ENCODE measurements around the gene MORN1.
"Not testable (repeated sequence)": the region's sequence is repeated elsewhere in the genome, so short reads cannot be mapped to it uniquely, and the experiment has no call there.

The MORN1 gene

DNA sequence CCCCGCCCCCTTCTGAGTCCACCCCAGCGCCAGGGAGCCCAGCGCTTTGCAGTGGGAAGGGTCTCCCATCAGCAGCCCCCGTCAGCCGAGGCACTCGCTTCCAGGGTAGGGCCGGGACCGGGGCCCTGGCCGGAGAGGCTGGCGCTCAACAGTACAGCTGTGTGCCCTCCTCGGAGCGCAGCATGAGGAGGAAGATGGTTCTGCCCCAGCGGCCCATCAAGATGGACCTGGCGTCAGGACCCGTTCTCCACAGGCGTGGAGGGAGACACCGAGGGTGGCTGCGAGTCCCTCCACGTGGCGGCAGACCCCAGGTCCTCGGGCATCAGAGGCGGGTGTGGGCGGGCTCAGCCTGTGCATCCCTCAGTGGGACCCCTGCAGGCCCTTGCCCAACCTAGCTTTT lies 54.3 kb downstream of the MORN1 start:
- no peak for DNase-seq (ENCODE audit: low read depth)

DNA sequence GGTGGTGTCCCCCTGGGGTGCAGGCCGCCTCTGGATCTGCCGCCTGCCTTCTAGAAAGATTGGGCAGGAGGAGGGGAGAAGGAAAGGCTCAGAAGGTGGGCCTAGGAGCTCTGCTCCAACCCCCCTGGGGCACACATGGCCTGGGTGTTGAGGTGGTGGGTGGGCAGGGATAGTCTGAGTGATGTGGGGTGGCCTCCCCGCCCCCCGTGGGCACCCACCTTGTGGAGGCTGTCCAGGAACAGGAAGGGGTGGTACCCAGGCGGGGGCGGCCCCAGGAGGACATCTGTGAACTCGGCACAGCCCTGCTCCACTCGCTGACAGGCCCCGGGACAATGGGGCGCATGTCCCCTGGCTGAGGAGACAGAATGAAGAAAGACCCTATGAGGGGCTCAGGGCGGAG lies 54.9 kb downstream of the MORN1 start:
- DNase-seq (ENCODE audit: low read depth), result no peak

DNA sequence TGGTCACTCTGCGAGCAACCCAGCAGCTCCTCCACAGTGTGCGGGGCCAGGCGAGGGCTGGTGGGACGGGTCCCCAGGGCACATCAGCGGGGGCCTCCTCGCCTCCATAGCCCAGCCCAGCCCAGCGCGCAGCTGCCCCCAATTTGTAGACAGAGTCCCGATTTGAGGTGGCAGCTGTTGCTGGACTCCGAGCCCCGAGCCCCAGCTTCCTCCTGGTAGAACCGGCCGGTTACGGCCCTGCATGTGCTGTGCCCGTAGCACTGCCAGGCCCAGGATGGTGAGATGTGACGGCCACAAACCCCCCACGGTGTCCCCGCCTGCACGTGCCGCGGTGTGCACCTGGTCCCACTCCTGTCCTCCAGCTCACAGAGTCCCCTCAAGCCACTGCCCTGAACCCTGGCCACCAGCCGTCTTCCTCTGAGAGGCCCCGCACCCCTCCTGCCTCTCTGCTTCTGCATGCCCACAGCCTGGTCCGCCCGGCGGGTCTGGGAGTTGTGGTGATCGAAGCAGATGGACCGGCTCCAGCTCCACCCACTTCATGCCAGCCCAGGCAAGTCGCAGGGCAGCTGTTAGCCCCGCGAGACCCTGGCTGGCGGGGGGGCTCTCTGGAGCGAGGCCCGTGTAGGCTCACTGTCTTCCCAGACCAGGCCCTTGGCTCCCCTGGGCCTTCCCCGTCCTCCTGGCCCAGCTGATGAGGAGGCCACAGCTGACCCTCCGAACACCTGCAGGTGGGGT lies 55.5 kb downstream of the MORN1 start:
- DNase-seq (ENCODE audit: low read depth), result no peak

DNA sequence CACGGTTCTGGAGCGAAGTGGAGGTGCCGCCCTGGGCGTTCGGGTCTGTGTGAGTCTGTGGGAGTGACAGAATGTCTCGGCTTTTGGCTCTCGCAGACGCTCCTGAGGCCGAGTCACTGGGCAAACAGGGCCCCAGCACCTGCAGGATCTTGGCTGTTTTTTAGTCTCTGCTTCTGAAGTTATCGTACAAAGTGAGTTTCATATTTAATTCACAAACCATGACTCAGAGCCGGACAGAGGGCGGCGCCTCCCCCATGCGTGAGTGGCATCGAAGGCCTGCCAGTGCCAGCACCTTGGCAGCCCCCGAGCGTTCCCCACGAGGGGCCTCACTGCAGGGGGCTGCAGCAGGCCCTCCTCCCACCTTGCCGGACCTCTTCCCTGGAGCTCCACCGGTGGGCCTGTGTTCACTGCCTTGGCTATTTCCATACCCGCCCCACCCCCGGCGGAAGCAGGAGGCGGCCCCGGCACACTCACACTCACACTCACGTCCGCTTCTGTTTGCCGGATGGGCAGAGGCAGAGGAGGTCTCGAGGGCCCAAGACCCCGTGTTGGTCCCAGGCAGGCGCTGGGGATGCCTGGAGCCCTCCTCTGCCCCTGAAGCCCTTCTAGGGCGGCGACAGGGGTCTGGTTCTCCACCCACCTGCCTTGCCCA lies 56.3 kb downstream of the MORN1 start:
- DNase-seq (ENCODE audit: low read depth), result no peak

DNA sequence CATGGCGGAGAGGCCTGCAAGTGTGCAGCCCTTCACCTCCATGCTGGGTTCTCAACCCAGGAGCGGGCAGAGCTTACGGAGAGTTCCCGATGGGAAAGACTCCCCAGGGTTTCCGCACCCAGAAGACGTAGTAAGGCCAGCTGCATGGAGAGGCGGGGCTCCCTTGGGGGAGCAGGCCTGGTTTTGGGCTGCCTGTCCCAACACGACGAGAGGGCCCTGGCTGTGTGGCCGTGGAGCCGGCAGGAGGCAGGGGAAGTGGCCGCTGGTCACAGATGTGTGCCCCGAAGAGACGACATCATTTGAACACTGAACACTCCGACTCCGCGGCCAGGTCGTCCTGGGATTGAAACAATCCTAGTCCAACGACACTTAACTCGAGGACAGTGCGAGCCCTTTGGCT lies 57.0 kb downstream of the MORN1 start:
- DNase-seq (ENCODE audit: low read depth), result no peak

DNA sequence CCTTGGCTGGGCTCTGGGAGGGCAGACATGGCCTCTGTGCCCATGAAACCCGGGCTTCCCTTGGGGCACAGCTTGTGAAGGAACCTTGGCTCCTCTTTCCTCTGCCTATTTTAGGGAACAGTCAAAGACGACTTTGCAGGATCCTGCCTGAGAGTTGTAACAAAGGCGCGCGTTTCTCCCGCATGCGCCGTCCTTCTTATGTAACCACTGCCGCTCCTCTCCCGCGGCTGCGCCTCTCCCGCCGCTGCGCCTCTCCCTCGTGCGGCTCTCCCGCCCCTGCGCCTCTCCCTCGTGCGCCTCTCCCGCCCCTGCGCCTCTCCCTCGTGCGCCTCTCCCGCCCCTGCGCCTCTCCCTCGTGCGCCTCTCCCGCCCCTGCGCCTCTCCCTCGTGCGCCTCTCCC lies 59.8 kb downstream of the MORN1 start:
- DNase-seq (ENCODE audit: low read depth), result not testable (repeated sequence)

DNA sequence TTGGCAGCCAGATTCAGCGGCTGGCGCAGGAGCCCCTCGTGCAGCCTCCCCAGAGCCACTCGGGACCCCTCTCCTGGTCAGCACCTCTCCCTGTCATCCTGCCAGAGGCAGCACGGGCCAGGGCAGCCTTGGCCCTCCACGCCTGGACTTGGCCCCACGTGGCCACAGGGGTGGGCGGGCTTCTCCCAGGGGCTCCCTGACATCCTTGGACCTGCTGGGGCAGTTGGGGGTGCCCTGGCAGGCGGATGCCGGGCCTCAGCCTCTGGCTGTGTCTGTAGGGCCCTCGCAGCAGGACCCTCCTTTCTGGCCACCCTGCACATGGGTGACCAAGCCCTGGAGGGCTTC lies 60.2 kb downstream of the MORN1 start:
- no peak for DNase-seq (ENCODE audit: low read depth)

DNA sequence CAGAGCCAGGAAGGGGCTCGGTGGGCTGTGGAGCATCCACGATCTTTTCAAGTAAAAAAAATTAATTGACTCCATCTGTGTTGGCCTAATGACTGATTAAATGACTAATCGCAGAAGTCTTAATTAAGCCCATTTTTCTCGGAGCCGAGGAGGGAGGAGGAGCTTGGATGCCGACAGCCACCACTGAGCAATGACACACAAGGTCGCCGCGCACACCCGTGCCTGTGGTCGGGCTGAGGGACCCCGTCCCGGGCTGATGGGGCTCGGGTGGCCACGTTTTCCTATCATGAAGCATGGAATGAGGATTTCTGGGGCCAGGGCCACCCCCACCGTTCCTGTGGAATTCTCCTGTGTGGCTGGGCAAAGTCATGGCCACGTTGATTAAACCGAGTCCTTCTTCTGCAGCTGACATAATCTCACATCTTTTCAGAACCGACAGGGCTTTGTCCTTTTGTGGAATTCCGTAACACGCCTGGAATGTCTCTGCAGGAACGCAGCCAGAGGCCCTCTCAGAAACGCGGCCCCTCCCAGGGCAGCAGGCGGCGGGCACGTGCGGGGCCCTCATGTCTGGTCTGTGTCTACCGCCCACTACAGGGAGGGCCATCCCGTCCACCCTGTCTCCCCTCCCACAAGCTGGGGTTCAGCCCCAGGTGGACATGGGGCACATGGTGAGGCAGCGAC lies 60.7 kb downstream of the MORN1 start:
- DNase-seq (ENCODE audit: low read depth), result no peak

DNA sequence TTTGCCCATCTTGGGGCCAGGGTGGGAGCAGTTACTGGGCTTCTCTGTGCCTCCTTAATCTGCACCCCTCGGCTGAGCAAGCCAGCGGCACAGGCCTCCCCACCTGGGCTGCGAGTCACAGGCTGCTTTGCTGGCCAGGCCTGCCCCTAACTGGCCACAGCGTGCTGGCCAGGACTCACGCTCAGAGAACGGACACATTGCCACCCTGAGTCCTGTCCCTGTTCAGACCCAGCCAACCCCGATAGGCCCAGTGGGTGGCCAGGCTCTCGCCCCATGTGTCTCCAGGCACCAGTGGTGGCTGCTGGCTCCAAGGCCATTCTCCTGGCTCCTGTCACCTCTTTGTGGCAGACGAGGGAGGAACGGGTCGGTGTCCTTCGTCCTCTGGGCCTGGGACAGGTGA lies 61.3 kb downstream of the MORN1 start:
- no peak for DNase-seq (ENCODE audit: low read depth)

DNA sequence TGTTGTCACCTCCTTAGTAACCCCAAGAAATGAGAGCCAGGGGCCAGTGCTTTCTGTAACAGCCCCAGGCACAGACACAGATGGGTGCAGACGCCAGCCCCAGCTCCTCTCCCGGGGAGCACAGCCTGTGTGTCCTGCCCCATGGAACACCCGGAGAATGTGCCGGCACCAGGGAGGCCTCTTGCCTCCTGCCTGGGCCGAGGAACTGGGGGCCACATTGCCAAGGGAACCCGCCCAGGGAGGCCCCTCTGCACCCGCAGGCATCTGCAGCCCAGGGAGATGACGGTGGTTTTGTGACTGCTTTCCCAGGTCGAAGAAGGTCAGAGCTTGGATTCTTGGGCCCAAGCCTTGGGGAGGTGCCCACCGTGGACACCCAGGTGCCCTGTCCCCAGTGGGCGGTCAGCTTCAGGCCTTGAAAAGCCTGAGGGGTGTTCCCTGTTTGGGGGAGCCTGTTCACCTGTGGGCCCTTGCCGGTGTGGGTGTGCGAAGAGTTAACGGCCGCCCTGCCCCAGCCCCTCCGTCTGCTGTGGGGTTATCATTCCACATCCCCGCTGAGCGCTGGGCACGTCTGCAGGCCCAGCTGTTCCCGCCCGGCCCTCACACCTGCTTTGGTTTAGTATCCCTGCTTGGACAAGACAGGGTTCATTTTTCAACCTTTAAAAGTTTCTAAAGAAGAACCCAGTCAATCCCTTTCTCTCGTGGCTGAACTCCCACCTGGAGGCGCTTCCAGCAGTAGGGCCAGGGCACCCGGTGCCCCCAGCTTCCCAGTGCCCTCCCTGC lies 62.5 kb downstream of the MORN1 start:
- DNase-seq (ENCODE audit: low read depth), result no peak

DNA sequence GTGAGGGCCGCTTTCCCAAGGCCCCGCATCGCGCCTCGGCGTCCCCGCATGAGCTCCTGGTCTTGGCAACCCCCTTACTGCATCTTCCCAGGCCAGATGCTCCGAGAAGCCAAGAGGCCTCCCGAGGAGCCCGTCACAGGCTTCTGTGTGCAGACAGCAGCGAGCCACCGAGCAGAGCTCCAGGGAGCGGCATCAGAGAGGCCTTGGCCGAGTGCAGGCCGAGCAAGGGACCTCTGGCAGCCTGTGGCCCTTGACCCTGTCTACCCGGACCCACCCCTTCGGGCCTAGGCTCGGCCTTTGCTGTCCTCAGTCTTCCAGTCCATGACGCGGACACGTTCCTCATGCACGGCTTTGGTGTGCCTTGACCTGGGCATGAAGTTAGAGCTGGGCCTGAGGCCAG lies 63.5 kb downstream of the MORN1 start:
- DNase-seq (ENCODE audit: low read depth), result no peak

DNA sequence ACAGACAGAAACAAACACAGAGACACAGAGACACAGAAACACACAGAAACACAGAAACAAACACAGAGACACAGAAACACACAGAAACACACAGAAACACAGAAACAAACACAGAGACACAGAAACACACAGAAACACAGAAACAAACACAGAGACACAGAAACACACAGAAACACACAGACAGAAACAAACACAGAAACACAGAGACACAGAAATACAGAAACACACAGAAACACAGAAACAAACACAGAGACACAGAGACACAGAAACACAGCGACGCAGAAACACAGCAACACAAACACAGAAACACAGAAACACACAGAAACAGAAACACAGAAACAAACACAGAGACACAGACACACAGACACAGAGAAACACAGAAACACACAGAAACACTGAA lies 64.2 kb downstream of the MORN1 start:
- DNase-seq (ENCODE audit: low read depth), result not testable (repeated sequence)

DNA sequence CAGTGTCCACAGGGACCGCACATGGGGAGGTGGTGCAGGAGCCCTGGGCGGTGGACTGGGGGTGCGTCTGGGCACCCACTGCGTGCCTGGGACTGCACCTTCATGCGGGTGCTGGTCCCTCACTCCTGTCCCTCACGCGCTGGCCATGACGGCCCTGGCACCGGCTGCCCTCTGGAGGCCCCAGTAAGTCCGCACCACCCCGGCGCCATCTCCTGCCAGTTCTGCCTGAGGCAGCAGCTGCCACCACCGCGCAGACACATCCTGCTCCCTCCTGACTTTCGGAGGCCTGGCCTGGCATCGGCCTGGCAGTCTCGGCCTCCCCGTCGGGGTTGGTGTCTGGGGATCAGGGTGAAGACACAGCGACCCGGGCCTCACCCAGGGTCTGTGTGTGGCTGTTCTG lies 64.8 kb downstream of the MORN1 start:
- DNase-seq (ENCODE audit: low read depth), result no peak

DNA sequence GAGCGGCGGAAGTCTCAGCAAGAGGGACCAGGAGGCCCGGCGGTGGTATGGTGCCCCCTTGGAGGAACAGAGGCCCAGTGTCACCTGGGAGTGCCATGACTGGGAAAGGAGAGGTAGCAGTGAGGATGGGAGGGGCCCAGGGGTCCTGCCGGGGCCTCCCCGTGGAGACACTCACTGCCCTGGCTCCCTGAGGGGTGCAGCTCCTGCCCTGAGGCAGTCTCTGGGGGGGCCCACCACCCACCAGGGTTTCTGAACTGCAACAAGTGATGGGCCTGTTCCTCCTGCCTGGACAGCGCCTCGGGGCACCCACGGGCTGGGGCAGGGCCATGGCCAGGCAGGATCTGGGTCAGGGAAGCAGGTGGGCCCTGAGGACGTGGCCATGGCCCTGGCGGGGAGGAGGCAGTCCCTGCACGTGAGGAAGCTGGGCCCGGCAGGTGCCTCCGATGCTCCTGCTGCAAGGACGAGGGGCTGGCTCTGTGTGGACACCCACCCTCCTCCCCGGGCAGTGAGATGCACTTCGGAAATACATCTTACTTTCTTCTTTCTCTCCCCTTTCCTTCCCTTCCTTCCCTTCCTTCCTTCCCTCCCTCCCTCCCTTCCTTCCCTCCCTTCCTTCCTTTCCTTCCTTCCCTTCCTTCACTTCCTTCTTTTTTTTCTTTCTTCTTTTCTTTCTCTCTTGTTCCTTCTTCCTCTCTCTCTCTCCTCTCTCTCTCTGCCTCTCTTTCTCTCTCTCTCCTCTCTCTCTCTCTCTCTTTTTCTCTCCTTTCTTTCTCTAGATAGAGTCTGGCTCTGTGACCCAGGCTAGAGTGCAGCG lies 66.6 kb downstream of the MORN1 start:
- DNase-seq (ENCODE audit: low read depth), result no peak

DNA sequence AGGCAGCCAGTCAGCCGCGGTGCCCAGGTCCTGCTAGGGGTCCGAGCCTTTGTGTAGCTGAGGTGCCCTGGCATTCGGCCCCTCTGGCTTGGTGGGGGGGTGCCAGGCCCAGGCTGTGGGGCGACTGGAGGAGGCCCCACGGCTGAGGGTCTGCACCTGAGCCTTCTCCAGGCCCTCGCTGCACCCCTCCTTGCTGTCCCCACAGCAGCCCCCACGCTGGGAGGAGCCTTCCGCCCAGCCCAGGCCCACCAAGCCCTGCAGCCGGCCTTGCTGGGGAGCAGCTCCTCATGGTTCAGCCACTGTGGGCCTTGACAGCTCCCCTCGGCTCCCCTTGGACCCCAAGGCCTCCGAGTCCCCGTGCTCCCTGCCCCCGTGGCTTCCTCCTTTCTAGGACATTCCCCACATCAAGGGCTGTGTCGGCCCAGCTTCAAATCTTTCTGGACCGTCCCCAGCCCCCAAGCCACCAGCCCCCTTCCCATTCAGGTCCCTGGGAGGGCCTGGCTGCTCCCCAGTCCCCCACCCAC lies 67.8 kb downstream of the MORN1 start:
- DNase-seq (ENCODE audit: low read depth), result no peak

DNA sequence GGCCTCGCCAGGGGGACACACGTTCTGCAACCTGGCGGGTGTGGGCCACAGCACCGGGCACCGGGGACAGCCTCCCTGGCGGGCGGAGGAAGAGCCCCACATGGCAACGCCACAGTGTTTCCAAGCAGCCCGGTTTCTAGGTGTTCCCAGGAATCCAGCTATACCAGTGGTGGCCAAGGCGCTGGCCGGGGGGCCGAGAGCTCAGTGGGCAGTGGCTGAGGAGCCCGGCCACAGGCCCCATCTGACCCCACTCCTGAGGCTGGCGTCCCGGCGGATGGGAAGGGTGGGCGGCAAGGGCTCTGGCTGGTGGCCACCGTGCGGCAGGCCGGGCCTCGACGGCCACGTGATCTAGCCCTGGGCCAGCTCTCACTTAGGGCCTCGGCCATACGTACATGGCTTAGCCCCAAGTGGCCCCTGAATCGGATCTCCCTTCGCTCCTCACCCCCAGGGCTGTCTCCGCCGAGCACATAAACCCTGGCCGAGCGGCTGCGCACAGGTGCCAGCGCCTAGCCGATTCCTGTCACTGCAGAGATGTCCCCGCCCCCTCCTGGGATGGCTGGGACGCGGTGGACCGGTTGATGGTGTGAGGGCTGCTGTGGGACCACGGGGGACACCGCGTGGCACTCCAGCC lies 68.7 kb downstream of the MORN1 start:
- no peak for DNase-seq (ENCODE audit: low read depth)

DNA sequence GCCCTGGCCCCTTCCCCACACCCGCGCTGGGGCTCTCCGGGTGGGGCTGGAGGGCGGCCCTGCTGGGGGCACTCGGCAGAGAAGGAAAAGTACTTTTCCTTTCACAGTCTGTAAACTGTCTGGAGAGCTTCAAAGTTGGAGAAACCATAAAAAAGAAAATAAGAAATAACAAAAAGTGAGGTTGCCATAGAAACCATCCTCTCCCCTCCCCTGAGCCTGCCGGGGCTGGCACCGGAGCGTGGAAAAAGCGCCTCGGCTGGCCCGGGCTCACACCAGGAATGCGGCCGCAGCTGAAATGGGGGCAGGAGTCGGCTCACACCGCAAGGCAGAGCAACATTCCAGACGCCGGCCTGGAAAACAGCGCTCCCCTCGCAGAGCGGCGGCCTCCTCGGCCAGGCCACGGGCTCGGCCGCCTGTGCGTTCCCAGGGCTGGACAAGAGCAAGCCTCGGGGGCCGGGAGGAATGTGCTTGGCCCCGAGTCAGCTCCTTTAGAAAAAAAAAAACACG lies 69.2 kb downstream of the MORN1 start:
- DNase-seq (ENCODE audit: low read depth), result no peak

DNA sequence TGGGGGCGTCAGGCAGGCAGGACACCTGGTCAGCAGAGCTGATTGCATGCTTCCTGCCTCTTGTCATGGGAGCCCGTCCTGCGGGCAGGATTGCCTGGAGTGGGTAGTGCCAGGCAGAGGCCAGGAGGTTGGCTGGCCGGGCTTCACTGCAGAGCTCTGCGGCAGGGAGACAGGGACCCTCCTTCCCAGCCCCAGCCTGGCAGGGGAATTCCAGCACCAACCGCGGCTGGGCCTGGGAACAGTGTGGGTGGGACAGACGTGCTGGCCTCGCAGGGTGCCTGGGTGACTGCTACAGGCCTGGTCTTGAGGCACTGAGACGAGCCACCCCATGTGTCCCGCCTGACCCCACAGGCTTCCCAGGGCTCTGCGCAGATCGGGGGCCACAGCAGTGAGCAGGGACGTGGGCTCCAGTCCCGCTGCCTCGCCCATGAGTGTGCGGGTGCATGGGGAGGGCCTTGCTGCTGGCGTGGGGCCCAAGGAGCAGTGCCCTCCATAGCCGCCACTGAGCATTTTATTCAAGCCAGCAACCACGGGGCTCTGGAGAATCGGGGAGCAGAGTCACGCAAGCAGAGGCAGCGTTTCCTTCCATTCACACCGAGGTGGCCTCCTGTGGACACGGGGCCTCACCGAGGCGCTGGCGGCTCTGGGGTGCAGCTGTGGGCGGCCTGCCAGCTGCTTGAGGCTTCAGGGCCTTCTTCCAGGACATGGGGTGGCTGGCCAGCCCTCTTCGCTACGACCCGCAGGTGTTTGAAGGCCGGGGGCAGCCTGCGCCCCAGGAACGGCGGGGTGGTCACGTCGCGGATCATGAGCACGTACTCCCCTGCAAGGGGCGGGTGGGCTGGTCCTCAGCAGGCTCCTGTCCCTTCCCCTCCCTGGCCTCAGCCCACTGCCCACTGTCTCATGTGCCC lies 70.3 kb downstream of the MORN1 start:
- no peak for DNase-seq (ENCODE audit: low read depth)

DNA sequence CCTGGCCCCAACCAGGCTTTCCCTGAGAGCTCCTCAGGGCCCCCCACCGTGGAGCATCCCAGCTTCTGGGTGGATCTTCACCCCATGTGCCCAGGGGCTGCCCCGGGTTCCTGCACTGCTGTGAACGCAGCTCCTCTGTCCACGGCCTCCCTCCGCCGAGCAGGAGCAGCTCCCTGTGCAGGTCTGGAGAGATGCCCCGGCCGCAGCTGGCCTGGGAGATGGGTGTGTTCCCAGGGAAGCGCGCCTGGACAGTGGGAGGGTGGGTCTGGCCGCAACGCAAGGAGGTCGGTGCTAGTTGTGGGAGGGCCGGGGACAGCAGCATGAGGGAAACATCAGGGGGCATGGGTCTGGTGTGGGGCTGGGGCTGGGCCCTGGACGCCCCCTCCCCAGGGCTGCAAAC lies 71.3 kb downstream of the MORN1 start:
- DNase-seq (ENCODE audit: low read depth), result no peak

DNA sequence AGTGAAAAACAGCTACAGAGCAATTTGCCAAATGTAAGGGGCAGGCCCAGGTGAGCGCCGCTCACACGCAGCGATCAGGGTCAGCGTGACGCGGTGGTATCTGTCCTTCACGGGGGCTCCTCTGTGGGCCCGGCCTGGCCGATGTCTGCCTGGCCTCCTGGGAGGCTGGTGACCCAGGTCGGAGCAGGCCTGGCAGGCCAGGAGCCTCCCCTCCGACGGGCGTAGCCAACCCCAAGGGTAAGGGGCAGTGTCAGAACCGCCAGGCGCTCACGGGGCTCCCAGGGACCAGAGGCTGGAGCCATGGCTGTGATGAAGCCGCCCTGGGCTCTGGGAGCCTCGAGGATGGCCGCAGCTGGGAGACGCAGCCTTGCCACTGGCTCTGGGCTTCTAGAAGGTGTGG lies 72.1 kb downstream of the MORN1 start:
- no peak for DNase-seq (ENCODE audit: low read depth)

Data from activated T-helper 9 cell treated with anti-CD3 and anti-CD28 coated beads, Interleukin-2, amount 50 U/mL, for 16 hours (primary cell).